Neural progenitor cell (in vitro differentiated cells): ENCODE data around the gene FAM13B. TPM values are rescaled to one million over a fixed set of nuclear protein-coding genes. Genes with fewer than 3 reads are reported as not detected.

ENCODE experiments used
- DNase-seq: peaks from one replicate; pipeline ENCODE4 v3.0.0-alpha.2; 2016; ENCODE audit warnings: low spot score
- H2AFZ ChIP-seq: fragments of 200-600 bp; sonication (generic); replicated peaks from 2 replicates; pipeline ENCODE4 v1.6.1; 2016; ENCODE audit warnings: antibody characterized with exemption
- H3F3A ChIP-seq: fragments of 200-600 bp; sonication (generic); 2 replicates; pipeline ENCODE4 v1.6.1; 2016; ENCODE audit warnings: antibody characterized with exemption, low read depth
- H3K27ac ChIP-seq: fragments of 200-600 bp; sonication (generic); 2 replicates; pipeline ENCODE4 v1.5.1; 2016; ENCODE audit warnings: mild to moderate bottlenecking
- H3K27me3 ChIP-seq: fragments of 200-600 bp; sonication (generic); 2 replicates; pipeline ENCODE4 v1.6.1; 2016; ENCODE audit warnings: mild to moderate bottlenecking, moderate library complexity
- H3K36me3 ChIP-seq: fragments of 200-600 bp; sonication (generic); 2 replicates; pipeline ENCODE4 v1.5.1; 2016
- H3K4me1 ChIP-seq: fragments of 200-600 bp; sonication (generic); 2 replicates; pipeline ENCODE4 v1.6.1; 2016; ENCODE audit warnings: mixed run types
- H3K4me2 ChIP-seq: fragments of 200-600 bp; sonication (generic); 2 replicates; pipeline ENCODE4 v1.6.1; 2016
- H3K4me3 ChIP-seq: fragments of 200-600 bp; sonication (generic); 2 replicates; pipeline ENCODE4 v1.5.1; 2016
- H3K79me2 ChIP-seq: fragments of 200-600 bp; sonication (generic); 2 replicates; pipeline ENCODE4 v1.6.1; 2016; ENCODE audit warnings: low read depth
- H3K9ac ChIP-seq: fragments of 200-600 bp; sonication (generic); 2 replicates; pipeline ENCODE4 v1.6.1; 2016
- H3K9me3 ChIP-seq: fragments of 200-600 bp; sonication (generic); 2 replicates; pipeline ENCODE4 v1.5.1; 2016; ENCODE audit warnings: low read depth
- H4K20me1 ChIP-seq: fragments of 200-600 bp; sonication (generic); 2 replicates; pipeline ENCODE4 v1.6.1; 2016; ENCODE audit warnings: low read depth
- H3K27ac Mint-ChIP-seq: 3 replicates; pipeline ENCODE4 v1.8.0; 2021; ENCODE audit warnings: mixed read lengths
- H3K27me3 Mint-ChIP-seq: 2 replicates; pipeline ENCODE4 v1.8.0; 2022; ENCODE audit warnings: low read depth, mild to moderate bottlenecking, inconsistent platforms, moderate library complexity, mixed read lengths; ENCODE audit not compliant: insufficient read depth
- H3K36me3 Mint-ChIP-seq: 3 replicates; pipeline ENCODE4 v1.8.0; 2021; ENCODE audit warnings: mixed read lengths
- H3K4me1 Mint-ChIP-seq: 3 replicates; pipeline ENCODE4 v1.8.0; 2021; ENCODE audit warnings: mixed read lengths
- H3K4me3 Mint-ChIP-seq: 3 replicates; pipeline ENCODE4 v1.8.0; 2021; ENCODE audit warnings: mild to moderate bottlenecking, moderate library complexity, mixed read lengths
- H3K9me3 Mint-ChIP-seq: 3 replicates; pipeline ENCODE4 v1.8.0; 2020; ENCODE audit warnings: mixed read lengths
- EZH2 ChIP-seq: fragments of 200-600 bp; sonication (generic); IDR thresholded peaks from 2 replicates; pipeline ENCODE4 v1.6.1; 2017; ENCODE audit warnings: antibody characterized with exemption, mild to moderate bottlenecking, moderate library complexity
- EZH2phosphoT487 ChIP-seq: fragments of 200-600 bp; sonication (generic); IDR thresholded peaks from 2 replicates; pipeline ENCODE4 v1.6.1; 2017; ENCODE audit warnings: antibody characterized with exemption
- total RNA-seq: library from RNA; depleted of rRNA; stranded (reverse); fragments of >200 nt; gene quantifications from 2 replicates; pipeline ENCODE4 v1.2.3, GENCODE V29; 2015; ENCODE audit warnings: low replicate concordance
- TF ChIP-seq, protein P1 (sequence below): fragments of 200-600 bp; sonication (generic); IDR thresholded peaks from 2 replicates; pipeline ENCODE4 v1.5.1; 2017; ENCODE audit warnings: antibody characterized with exemption, mild to moderate bottlenecking

FAM13B gene
- total RNA-seq, 1 donor from 2014 or later = 41.7 TPM

GRCh38 chr5:137933491-137933911 lies 99.4 kb downstream of the FAM13B start:
- H3K36me3 Mint-ChIP-seq = peaks cover 24% of the 10 kb centered on the region
- Histone ChIP-seq H3K27ac (no peak overlapping the region), H3K4me1 (no peaks in the 10 kb centered on the region), H3K9me3 (no peaks in the 10 kb centered on the region), H3K79me2 (no peaks in the 10 kb centered on the region), H3K36me3 (peaks cover 1% of the 10 kb centered on the region), H4K20me1 (no peaks in the 10 kb centered on the region), H3F3A (no peaks in the 10 kb centered on the region), H3K4me3 (no peak overlapping the region), H3K4me2 (no peak overlapping the region), H3K9ac (no peak overlapping the region), H3K27me3 (no peaks in the 10 kb centered on the region), H2AFZ (no peak overlapping the region)
- H3K4me1 Mint-ChIP-seq = no peaks in the 10 kb centered on the region
- DNase-seq = no peak
- H3K9me3 Mint-ChIP-seq = no peaks in the 10 kb centered on the region
- TF ChIP-seq EZH2 = no peak
- TF ChIP-seq, protein P1, sequence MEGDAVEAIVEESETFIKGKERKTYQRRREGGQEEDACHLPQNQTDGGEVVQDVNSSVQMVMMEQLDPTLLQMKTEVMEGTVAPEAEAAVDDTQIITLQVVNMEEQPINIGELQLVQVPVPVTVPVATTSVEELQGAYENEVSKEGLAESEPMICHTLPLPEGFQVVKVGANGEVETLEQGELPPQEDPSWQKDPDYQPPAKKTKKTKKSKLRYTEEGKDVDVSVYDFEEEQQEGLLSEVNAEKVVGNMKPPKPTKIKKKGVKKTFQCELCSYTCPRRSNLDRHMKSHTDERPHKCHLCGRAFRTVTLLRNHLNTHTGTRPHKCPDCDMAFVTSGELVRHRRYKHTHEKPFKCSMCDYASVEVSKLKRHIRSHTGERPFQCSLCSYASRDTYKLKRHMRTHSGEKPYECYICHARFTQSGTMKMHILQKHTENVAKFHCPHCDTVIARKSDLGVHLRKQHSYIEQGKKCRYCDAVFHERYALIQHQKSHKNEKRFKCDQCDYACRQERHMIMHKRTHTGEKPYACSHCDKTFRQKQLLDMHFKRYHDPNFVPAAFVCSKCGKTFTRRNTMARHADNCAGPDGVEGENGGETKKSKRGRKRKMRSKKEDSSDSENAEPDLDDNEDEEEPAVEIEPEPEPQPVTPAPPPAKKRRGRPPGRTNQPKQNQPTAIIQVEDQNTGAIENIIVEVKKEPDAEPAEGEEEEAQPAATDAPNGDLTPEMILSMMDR = no peak
- TF ChIP-seq EZH2phosphoT487 = no peak
- no peak overlapping the region for H3K27ac Mint-ChIP-seq
- H3K27me3 Mint-ChIP-seq = no peaks in the 10 kb centered on the region
- no peak overlapping the region for H3K4me3 Mint-ChIP-seq

DNA sequence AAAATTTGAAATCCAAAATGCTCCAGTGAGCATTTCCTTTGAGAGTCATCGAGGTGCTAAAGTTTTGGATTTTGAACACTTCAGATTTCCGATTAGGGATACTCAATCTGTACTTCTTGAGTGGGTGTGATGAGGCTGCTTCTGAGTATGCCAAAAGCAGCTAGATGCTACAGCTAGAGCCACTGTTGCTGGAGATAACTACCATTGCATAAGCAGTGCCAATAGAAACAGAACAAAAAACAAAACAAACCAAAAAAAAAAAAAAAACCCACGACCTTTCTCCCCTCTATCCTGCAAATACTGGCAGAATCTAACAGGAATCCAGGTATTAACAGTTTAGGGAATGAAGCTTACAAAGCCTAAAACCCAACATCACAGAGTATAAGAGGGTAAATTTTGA lies 100.1 kb downstream of the FAM13B start:
- Mint-ChIP-seq H3K4me1 (no peaks in the 10 kb centered on the region), H3K4me3 (no peak overlapping the region), H3K27me3 (no peaks in the 10 kb centered on the region), H3K36me3 (peaks cover 22% of the 10 kb centered on the region), H3K9me3 (no peaks in the 10 kb centered on the region), H3K27ac (no peak overlapping the region)
- no peak overlapping the region for H3K9ac ChIP-seq
- H3K4me3 ChIP-seq = no peak overlapping the region
- no peaks in the 10 kb centered on the region for H4K20me1 ChIP-seq
- H3K9me3 ChIP-seq = no peaks in the 10 kb centered on the region
- no peaks in the 10 kb centered on the region for H3K79me2 ChIP-seq
- H3K27me3 ChIP-seq = no peaks in the 10 kb centered on the region
- TF ChIP-seq EZH2phosphoT487 (no peak), EZH2 (no peak)
- TF ChIP-seq, protein P1 = no peak
- no peaks in the 10 kb centered on the region for H3K4me1 ChIP-seq
- no peaks in the 10 kb centered on the region for H3F3A ChIP-seq
- no peak for DNase-seq
- no peak overlapping the region for H2AFZ ChIP-seq
- no peaks in the 10 kb centered on the region for H3K36me3 ChIP-seq
- H3K4me2 ChIP-seq = no peak overlapping the region
- H3K27ac ChIP-seq = no peak overlapping the region

DNA sequence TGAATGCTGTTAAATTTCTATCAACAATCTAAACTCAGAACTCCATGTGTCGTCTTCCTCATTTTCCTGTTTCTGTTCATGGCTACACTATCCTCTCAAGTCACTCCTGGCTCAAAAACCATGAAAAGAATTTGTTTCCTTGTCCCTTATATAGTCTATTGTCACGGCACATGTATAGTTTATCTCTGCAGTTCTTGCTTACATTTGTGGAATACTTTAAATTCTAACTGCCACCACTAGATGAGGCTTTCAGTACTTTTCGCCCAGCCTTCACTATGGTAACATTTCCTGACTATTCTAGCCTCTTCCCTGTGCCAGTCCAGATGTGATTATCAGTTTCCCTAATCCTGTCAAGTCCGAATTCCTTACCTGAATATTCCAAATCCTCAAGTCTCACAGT lies 109.0 kb downstream of the FAM13B start:
- Histone ChIP-seq H3K79me2 (no peaks in the 10 kb centered on the region), H4K20me1 (no peaks in the 10 kb centered on the region), H2AFZ (no peak overlapping the region), H3K9me3 (no peaks in the 10 kb centered on the region), H3F3A (no peaks in the 10 kb centered on the region), H3K4me3 (no peak overlapping the region), H3K9ac (no peak overlapping the region), H3K36me3 (no peaks in the 10 kb centered on the region), H3K27ac (no peak overlapping the region), H3K4me2 (no peak overlapping the region), H3K27me3 (no peaks in the 10 kb centered on the region), H3K4me1 (no peaks in the 10 kb centered on the region)
- Mint-ChIP-seq H3K4me3 (no peak overlapping the region), H3K27ac (no peak overlapping the region), H3K36me3 (peaks cover under 1% of the 10 kb centered on the region), H3K4me1 (no peaks in the 10 kb centered on the region), H3K27me3 (no peaks in the 10 kb centered on the region), H3K9me3 (no peaks in the 10 kb centered on the region)
- TF ChIP-seq, protein P1 = peak; percentile 6
- TF ChIP-seq EZH2phosphoT487 = no peak
- DNase-seq = peak; percentile 3
